Measurements from ENCODE around the gene CXCR2.
"Not testable (repeated sequence)": the region's sequence is repeated elsewhere in the genome, so short reads cannot be mapped to it uniquely, and the experiment has no call there.

The CXCR2 gene

GRCh38 chr2:218125626-218126080 lies at the start of gene CXCR2:
Gene CXCR2 (plus strand): TSS chr2:218126028. CDS start chr2:218134802, 8,774 bp downstream.
- DNase-seq (ENCODE audit: low read depth in 2 of 2) = no peak

- DNase-seq (ENCODE audit: low read depth in 2 of 2) = no peak
Measured at GRCh38 chr2:218077464-218078216, 48.2 kb upstream of the CXCR2 start.

DNA sequence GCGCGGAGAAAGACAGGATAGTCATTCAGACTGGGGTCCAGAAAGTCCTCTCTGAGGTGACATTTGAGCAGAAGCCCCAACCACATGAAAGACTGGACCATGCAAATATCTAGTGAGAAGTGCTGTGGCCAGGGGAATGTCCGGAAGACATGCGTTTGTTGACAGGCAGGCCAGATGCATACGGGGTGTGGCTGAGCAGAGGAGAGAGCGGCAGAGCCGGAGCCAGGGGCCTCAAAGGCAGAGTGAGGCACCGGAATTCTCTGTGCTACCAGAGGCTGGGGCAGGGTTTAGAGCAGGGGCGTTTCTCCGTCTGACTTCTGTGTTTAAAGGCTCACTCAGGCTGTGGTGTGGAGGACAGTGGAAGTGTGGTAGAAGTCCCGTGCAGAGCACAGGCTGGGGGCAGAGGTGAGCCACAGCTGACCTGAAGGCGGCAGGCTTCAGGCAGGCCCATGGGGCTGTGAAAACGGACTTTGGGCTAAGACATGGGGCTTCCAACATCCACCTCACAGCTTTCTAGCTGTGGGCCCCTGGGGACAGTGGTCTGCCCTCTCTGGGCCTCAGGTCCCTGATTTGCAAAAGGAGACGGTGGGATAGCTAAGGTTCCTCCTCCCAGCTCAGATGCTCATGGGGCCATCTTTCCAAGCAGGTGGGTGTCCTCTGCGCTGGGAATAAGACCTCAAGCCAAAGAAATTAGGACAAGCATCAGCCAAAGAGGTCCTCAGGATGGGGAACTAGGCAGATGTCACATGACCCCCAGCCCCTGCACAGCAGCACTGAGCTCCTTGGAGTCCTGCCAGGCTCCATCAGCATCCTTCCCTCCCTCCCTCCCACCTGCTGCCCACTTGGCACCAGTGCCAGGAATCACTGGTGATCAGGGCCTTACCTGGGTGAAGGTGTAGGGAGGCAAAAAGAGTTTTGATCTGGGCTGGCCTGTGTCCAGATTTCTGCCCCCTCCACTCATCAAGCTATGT lies 45.6 kb upstream of the CXCR2 start:
- DNase-seq (ENCODE audit: low read depth in 2 of 2) = no peak

GRCh38 chr2:218081063-218081462 lies 44.8 kb upstream of the CXCR2 start:
- no peak for DNase-seq (ENCODE audit: low read depth in 2 of 2)

- no peak for DNase-seq (ENCODE audit: low read depth in 2 of 2)
Measured at GRCh38 chr2:218081695-218082094, 44.1 kb upstream of the CXCR2 start.

- DNase-seq (ENCODE audit: low read depth in 2 of 2) = no peak
Measured at GRCh38 chr2:218082586-218083351, 43.1 kb upstream of the CXCR2 start.

DNA sequence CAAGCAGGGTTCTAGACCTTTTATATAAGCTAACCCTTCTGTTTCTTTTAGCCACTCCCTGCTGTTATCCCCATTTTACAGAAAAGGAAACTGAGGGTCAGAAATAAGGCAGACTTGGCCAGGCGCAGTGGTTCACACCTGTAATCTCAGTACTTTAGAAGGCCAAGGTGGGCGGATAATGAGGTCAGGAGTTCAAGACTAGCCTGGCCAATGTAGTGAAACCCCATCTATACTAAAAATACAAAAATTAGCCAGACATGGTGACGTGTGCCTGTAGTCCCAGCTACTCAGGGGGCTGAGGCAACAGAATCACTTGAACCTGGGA lies 42.5 kb upstream of the CXCR2 start:
- DNase-seq (ENCODE audit: low read depth in 2 of 2) = no peak

DNA sequence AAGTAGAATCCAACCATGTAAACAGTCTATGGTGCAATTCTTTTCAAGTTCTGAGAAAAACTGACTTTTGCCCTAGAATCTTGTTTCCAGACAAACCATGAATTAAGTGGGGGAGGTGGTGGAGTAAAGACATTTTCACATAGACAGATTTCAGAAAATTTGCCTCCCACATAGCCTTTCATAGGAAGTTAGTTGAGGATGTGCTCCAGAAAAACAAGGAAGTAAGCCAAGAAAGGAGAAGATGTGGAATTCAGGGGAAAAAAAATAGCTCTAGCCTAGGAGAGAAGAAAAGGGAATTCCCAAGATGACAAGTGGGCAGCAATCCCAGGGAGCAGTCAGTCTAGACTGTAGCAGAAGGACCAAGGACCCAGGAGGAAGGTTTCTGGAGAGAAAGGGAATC lies 39.4 kb upstream of the CXCR2 start:
- no peak for DNase-seq (ENCODE audit: low read depth in 2 of 2)

DNA sequence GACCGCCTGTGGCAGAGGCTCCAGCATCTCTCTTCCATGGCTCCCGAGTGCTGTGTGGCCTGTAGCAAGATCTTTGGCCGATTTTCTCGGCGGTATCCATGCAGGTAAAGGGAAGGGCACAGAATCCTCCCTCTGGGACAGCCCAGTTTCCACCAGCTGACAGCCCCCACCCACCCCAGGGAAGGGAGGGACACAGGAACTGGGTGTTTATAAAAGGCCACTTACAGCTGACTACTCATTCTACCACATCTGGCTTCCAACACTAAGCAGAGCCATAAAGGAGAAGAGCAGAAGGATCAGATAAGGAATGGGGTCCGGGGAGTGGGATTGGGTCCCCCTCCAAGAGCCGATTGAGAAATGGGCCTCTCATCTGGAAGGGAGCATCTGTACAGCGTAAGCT lies 36.6 kb upstream of the CXCR2 start:
- DNase-seq (ENCODE audit: low read depth in 2 of 2) = no peak

GRCh38 chr2:218091746-218092145 lies 34.1 kb upstream of the CXCR2 start:
- no peak for DNase-seq (ENCODE audit: low read depth in 2 of 2)

DNA sequence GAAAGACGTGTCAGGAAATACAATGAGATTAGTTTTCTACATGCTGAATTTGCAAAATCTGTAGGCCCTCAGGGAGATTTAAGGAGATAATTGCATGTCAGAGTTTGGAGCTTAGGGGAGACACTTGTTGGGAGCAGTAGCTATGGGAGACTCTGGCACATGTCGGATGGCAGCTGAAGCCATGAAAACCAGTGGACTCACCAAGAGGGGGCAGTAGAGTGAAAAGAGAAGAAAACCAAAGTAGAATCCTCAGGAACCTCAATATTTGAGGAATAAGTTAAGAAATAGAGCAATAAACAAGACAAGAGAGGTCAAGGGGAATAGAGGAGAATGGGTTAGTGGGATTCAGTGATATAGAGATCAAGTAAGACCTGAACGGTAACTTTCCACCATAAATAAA lies 31.9 kb upstream of the CXCR2 start:
- DNase-seq (ENCODE audit: low read depth in 2 of 2) = no peak

DNA sequence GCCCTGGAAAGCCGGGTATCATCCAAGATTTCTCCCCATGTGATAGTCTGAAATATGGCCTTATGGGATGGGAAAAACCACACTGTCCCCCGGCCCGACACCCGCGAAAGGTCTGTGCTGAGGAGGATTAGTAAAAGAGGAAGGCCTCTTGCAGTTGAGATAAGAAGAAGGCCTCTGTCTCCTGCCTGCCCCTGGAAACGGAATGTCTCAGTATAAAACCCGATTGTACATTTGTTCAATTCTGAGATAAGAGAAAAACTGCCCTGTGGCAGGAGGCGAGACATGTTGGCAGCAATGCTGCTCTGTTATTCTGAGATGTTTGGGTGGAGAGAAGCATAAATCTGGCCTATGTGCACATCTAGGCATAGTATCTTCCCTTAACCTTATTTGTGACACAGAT lies 30.0 kb upstream of the CXCR2 start:
- no peak for DNase-seq (ENCODE audit: low read depth in 2 of 2)

GRCh38 chr2:218097975-218098374 lies 27.9 kb upstream of the CXCR2 start:
- no peak for DNase-seq (ENCODE audit: low read depth in 2 of 2)

DNA sequence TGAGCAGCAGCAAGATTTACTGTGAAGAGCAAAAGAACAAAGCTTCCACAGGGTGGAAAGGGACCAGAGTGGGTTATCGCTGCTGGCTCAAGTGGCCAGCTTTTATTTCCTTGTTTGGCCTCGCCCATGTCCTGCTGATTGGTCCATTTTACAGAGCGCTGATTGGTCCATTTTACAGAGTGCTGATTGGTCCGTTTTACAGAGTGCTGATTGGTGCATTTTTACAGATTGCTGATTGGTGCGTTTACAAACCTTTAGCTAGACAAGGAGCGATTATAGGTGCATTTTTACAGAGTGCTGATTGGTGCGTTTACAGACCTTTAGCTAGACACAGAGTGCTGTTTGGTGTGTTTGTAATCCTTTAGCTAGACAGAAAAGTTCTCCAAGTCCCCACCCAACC lies 17.0 kb upstream of the CXCR2 start:
- not testable (repeated sequence) for DNase-seq (ENCODE audit: low read depth in 2 of 2)

- DNase-seq (ENCODE audit: low read depth in 2 of 2) = not testable (repeated sequence)
Measured at GRCh38 chr2:218121789-218122188, 4.0 kb upstream of the CXCR2 start.

- DNase-seq (ENCODE audit: low read depth in 2 of 2) = not testable (repeated sequence)
Measured at GRCh38 chr2:218122286-218122685, 3.5 kb upstream of the CXCR2 start.

DNA sequence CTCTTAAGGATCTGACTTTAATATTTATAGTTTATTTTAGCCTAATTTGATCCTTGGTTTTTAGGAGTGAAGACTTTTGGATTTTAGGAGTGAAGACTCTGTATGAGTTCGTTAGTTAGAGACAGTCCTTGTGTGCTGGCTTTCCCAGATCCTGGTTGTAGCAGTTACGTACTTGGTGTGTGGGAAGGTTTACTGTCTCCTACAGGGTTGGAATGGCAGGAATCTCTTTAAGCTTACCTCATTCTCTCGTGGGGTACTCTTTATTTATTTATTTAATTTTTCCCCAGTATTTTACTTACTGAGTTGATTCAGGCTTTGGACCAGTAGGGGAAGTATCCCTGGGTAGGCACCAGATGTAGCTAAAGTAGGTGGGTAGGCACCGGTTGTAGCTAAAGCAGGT lies 1.8 kb upstream of the CXCR2 start:
- no peak for DNase-seq (ENCODE audit: low read depth in 2 of 2)

DNA sequence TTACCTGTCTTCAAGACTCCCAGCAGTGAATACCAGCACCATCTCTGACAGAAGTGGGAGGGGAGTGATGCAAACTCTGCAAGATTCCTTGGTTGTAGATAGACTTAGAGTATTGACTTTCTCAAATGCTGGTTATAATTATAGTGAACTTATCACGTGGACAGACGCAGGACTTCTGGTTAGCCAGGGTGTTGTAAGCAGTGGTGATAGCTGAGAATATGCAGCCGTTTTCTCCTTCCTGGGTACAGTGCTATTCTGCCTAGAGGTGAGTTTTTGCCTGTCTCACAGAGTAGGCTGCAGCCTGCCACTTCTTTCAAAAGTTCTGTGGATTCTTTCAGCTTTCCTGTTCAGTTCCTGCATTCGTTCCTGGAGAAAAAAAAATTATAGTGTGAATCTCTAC lies 733 bp upstream of the CXCR2 start:
- DNase-seq (ENCODE audit: low read depth in 2 of 2) = no peak

GRCh38 chr2:218127929-218128455 lies 2.2 kb downstream of the CXCR2 start:
- DNase-seq (ENCODE audit: low read depth in 2 of 2) = no peak

- DNase-seq (ENCODE audit: low read depth in 2 of 2) = no peak
Measured at GRCh38 chr2:218128781-218129457, 3.1 kb downstream of the CXCR2 start.

DNA sequence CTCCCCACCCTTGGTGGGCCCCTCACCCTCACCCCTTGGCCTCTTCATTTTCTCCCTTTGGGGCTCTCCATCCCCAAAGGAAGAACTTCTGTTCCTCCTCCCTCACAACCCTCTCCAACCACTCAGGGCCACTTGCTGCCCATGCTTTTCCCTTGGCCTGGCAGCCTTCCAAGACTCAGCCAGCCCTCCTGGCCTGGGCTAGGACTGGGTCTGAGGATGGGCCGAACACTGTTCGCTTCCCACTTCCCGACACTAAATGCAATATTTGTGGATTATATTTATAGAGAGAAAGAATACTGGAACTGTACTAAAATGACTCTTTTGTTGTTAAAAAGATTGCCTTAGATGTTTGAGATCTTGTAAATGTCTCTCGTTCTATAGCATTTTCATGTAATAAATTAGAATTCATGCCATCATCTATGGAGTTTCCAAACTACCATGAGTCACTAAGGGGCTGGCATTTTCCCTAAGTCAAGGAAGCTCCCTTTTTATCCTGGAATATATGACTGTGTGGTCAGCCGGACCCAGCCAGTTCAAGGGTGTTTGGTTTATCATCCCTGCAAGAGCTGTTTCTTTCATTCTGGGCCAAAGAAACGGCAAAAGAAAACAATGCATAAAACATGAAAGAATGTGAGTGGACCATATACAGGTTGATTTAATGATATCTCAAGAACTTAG lies 3.8 kb downstream of the CXCR2 start:
- no peak for DNase-seq (ENCODE audit: low read depth in 2 of 2)

All from stimulated activated CD4-positive, alpha-beta T cell treated with anti-CD3 and anti-CD28 coated beads, Interleukin-15, amount 100 ng/mL, for 48 hours (primary cell).